ENCODE data around the gene CFAP97. TPM values are rescaled to one million over a fixed set of nuclear protein-coding genes. Genes with fewer than 3 reads are reported as not detected.

CFAP97 gene
- total and polyA plus RNA-seq, 9 of the 15 experiments (the other 6 are each of a cell fraction or from before 2014, with no cell fraction given): 17.3 to 57.8 (median 44.4) TPM

DNA sequence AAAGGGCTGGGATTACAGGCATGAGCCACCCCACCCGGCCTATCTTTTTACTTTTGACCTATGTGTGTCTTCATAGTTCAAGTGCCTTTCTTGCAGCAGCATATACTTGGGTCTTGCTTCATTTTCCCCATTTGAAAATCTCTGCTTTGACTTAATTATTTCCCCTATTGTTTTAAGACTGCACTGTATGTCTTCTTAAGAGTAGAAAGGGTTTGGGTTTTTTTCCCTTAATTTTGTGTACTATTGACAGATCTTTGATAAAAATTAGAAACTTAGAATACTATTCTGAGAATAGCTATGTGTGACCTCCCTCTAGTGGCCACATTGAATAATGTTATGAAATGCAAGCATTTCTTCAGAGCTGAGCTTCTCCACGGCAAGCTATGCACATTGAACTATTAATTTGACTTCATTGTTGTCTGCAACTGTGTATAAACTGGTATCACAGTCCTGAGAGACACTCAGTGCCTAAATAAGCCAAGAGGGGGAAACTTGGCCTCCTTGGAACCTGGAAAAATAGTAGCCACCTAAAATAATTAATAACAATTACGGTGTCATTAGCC is 69.4 kb downstream of the CFAP97 start:
- in situ Hi-C loops (cut with MboI): loop anchor here (10.0 kb wide), 1 partner anchor 130 kb away; no protein-coding TSS in a partner anchor
- Histone ChIP-seq H3K4me1 (replicated peaks in 1 of 2; ENCODE audit: control insufficient read depth in 2 of 2, insufficient read depth in 2 of 2, low read length in 2 of 2) (peaks cover 0 to 3% of the 10 kb centered on the region in 2 experiments; a peak in 1 of 5 replicates), H3K36me3 (ENCODE audit: control insufficient read depth, insufficient read depth, low read length) (no peaks in the 10 kb centered on the region), H3K4me3 (no peak overlapping the region), H3K27ac (ENCODE audit: extremely low read depth, low read depth, low read length) (no peak overlapping the region), H3K4me2 (ENCODE audit: insufficient read depth, low read length) (no peak overlapping the region), H3K79me2 (ENCODE audit: control insufficient read depth, insufficient read depth, low read length) (no peaks in the 10 kb centered on the region), H3K9me1 (ENCODE audit: control insufficient read depth, insufficient read depth, low read length) (no peaks in the 10 kb centered on the region), H3K9me3 (replicated peaks; ENCODE audit: control insufficient read depth, insufficient read depth, low read depth, low read length) (no peaks in the 10 kb centered on the region), H3K9ac (ENCODE audit: insufficient read depth in 1 of 2, low read depth in 2 of 2, low read length in 2 of 2) (no peak overlapping the region), H4K20me1 (replicated peaks; ENCODE audit: control insufficient read depth, insufficient read depth, low read length) (no peaks in the 10 kb centered on the region), H3K27me3 (ENCODE audit: control insufficient read depth in 2 of 2, insufficient read depth in 2 of 2, low read length in 2 of 2) (no peaks in the 10 kb centered on the region; a peak in 1 of 5 replicates), H2AFZ (ENCODE audit: low read depth, low read length) (0 out of 2 replicates have a peak overlapping the region, but pooled peaks have one; percentile 44)
- peak; percentile 40 to 67 (median 46) for DNase-seq (ENCODE audit: extremely low read depth in 1 of 4, low spot score in 3 of 4)
- no TSS peak for BruUV-seq (replicated peaks)
- ChIA-PET POLR2A (interaction anchor here (0.6 to 1.6 kb wide), 3 partner anchors 9 to 95 kb away, joined by 3 to 4 read pairs (median 4); partner anchors contain the start of gene SLC25A4), CTCF (ENCODE audit: low intra/inter-chr PET ratio) (interaction anchor here (0.6 to 2.4 kb wide), 5 partner anchors 39 to 129 kb away, joined by 3 to 33 read pairs (median 6); no protein-coding TSS in a partner anchor)
- FAIRE-seq: peak; percentile 88
- intact Hi-C loops (cut with micrococcal nuclease): loop anchor here (1.0 to 10.0 kb wide), 6 partner anchors 38 to 460 kb away; no protein-coding TSS in a partner anchor
- 41% methylated on average over 3 of the region's 3 CpGs for WGBS (ENCODE audit: insufficient coverage, low coverage, missing lambda C conversion rate)
- peak; percentile 89 for ATAC-seq
- no peak for TF ChIP-seq SIN3A (IDR thresholded peaks at IDR 0.05; ENCODE audit: borderline replicate concordance in 2 of 2, control insufficient read depth in 1 of 2, low read depth in 2 of 2, low read length in 2 of 2)
- TF ChIP-seq, protein P1, sequence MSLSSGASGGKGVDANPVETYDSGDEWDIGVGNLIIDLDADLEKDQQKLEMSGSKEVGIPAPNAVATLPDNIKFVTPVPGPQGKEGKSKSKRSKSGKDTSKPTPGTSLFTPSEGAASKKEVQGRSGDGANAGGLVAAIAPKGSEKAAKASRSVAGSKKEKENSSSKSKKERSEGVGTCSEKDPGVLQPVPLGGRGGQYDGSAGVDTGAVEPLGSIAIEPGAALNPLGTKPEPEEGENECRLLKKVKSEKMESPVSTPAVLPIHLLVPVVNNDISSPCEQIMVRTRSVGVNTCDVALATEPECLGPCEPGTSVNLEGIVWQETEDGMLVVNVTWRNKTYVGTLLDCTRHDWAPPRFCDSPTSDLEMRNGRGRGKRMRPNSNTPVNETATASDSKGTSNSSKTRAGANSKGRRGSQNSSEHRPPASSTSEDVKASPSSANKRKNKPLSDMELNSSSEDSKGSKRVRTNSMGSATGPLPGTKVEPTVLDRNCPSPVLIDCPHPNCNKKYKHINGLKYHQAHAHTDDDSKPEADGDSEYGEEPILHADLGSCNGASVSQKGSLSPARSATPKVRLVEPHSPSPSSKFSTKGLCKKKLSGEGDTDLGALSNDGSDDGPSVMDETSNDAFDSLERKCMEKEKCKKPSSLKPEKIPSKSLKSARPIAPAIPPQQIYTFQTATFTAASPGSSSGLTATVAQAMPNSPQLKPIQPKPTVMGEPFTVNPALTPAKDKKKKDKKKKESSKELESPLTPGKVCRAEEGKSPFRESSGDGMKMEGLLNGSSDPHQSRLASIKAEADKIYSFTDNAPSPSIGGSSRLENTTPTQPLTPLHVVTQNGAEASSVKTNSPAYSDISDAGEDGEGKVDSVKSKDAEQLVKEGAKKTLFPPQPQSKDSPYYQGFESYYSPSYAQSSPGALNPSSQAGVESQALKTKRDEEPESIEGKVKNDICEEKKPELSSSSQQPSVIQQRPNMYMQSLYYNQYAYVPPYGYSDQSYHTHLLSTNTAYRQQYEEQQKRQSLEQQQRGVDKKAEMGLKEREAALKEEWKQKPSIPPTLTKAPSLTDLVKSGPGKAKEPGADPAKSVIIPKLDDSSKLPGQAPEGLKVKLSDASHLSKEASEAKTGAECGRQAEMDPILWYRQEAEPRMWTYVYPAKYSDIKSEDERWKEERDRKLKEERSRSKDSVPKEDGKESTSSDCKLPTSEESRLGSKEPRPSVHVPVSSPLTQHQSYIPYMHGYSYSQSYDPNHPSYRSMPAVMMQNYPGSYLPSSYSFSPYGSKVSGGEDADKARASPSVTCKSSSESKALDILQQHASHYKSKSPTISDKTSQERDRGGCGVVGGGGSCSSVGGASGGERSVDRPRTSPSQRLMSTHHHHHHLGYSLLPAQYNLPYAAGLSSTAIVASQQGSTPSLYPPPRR (CRISPR knock-in tag; IDR thresholded peaks at IDR 0.05; ENCODE audit: borderline replicate concordance): no peak
- TF ChIP-seq POLR2G (IDR thresholded peaks at IDR 0.05; ENCODE audit: low read depth, low read length): no peak
- TF ChIP-seq, protein P2, sequence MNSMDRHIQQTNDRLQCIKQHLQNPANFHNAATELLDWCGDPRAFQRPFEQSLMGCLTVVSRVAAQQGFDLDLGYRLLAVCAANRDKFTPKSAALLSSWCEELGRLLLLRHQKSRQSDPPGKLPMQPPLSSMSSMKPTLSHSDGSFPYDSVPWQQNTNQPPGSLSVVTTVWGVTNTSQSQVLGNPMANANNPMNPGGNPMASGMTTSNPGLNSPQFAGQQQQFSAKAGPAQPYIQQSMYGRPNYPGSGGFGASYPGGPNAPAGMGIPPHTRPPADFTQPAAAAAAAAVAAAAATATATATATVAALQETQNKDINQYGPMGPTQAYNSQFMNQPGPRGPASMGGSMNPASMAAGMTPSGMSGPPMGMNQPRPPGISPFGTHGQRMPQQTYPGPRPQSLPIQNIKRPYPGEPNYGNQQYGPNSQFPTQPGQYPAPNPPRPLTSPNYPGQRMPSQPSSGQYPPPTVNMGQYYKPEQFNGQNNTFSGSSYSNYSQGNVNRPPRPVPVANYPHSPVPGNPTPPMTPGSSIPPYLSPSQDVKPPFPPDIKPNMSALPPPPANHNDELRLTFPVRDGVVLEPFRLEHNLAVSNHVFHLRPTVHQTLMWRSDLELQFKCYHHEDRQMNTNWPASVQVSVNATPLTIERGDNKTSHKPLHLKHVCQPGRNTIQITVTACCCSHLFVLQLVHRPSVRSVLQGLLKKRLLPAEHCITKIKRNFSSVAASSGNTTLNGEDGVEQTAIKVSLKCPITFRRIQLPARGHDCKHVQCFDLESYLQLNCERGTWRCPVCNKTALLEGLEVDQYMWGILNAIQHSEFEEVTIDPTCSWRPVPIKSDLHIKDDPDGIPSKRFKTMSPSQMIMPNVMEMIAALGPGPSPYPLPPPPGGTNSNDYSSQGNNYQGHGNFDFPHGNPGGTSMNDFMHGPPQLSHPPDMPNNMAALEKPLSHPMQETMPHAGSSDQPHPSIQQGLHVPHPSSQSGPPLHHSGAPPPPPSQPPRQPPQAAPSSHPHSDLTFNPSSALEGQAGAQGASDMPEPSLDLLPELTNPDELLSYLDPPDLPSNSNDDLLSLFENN (IDR thresholded peaks at IDR 0.05; ENCODE audit: low read depth in 2 of 2, low read length in 2 of 2): no peak
- TF ChIP-seq TARDBP (IDR thresholded peaks at IDR 0.05): no peak
- TF ChIP-seq HMG20B (CRISPR knock-in tag; IDR thresholded peaks at IDR 0.05): no peak
- TF ChIP-seq ZNF561 (CRISPR knock-in tag; conservative IDR thresholded peaks at IDR 0.05): no peak
- peak; percentile 53 for TF ChIP-seq SMC3 (conservative IDR thresholded peaks at IDR 0.05; ENCODE audit: insufficient read depth, low read depth, low read length)
- TF ChIP-seq, protein P3, sequence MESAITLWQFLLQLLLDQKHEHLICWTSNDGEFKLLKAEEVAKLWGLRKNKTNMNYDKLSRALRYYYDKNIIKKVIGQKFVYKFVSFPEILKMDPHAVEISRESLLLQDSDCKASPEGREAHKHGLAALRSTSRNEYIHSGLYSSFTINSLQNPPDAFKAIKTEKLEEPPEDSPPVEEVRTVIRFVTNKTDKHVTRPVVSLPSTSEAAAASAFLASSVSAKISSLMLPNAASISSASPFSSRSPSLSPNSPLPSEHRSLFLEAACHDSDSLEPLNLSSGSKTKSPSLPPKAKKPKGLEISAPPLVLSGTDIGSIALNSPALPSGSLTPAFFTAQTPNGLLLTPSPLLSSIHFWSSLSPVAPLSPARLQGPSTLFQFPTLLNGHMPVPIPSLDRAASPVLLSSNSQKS (CRISPR knock-in tag; IDR thresholded peaks at IDR 0.05): no peak
- TF ChIP-seq FOXJ3 (CRISPR knock-in tag; IDR thresholded peaks at IDR 0.05): no peak
- TF ChIP-seq TAF9B (IDR thresholded peaks at IDR 0.05; ENCODE audit: partially characterized antibody): no peak
